ENCODE data around the gene NFIA.
"Not testable (repeated sequence)": the region's sequence is repeated elsewhere in the genome, so short reads cannot be mapped to it uniquely, and the experiment has no call there.

The NFIA gene

DNA sequence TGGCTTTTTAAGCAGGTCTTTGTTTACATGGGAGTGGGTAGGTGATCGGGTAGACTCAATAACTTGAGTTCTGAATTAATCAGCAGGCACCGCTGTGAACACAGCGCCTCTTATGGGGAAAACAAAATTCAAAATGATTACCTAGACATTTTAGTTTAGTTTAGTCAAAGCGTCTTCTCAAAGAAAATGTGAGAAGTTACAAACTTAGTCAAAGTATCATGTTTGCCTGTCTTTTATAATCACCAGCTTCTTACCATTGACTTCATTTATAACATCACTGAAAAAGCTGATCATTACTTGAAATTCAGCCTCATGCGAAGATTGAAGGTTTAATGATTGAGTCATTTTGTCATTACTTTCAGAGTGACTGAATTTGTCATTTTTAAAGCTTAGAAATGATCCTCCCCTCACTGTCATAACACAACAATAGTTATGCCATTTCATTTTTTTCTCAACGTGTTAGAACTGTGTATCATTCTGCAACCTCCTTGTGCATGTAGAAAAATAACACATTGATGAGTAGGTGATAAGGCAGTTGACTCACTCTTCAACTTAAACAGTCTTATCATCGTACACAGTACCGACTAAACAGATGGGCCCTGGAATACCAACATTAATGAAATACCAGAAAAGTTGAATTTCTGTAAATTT, 188.5 kb downstream of the NFIA start:
- peak overlapping the region in 1 of 2 donors; percentile 68 for H3K27ac Mint-ChIP-seq

DNA sequence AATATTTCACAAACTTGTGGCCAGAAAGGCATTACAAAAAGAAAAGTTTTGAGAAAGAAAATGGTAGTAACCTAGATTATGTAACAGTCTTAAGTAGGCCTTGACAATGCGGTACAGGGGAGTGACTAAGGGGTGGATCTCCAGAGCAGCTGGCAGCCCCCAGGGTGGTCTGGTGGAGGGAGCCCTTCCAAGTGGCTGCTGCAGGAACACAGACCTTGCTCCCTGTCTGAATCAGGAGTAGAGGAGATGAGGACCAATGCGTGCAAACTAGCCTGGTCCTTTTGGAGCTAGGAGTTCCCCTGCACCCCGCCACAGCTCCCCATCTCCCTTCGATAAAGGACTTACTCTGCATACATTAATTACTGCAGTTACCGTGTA, 189.0 kb downstream of the NFIA start:
- no peaks in the 10 kb centered on the region for H3K36me3 Mint-ChIP-seq (ENCODE audit: insufficient read depth)
- no peak overlapping the region for H3K27ac Mint-ChIP-seq
- H3K9me3 Mint-ChIP-seq, result no peaks in the 10 kb centered on the region
- ATAC-seq (replicated peaks) (no peak), DNase-seq (no peak)
- H3K4me1 Mint-ChIP-seq (ENCODE audit: low read depth in 2 of 2), result peaks cover 8 to 27% of the 10 kb centered on the region in 2 donors
- H3K4me3 Mint-ChIP-seq, result peak overlapping the region in 1 of 2 donors; percentile 42
- no peaks in the 10 kb centered on the region for H3K27me3 Mint-ChIP-seq

More for the DNA sequence above, 188.5 kb downstream of the NFIA start:
- Mint-ChIP-seq H3K9me3 (no peaks in the 10 kb centered on the region), H3K4me3 (peak overlapping the region; percentile 1 to 42), H3K4me1 (ENCODE audit: low read depth in 2 of 2) (peaks cover 8 to 27% of the 10 kb centered on the region in 2 donors), H3K36me3 (ENCODE audit: insufficient read depth) (no peaks in the 10 kb centered on the region), H3K27me3 (no peaks in the 10 kb centered on the region)
- peak; percentile 53 for ATAC-seq (replicated peaks)
- no peak for DNase-seq

DNA sequence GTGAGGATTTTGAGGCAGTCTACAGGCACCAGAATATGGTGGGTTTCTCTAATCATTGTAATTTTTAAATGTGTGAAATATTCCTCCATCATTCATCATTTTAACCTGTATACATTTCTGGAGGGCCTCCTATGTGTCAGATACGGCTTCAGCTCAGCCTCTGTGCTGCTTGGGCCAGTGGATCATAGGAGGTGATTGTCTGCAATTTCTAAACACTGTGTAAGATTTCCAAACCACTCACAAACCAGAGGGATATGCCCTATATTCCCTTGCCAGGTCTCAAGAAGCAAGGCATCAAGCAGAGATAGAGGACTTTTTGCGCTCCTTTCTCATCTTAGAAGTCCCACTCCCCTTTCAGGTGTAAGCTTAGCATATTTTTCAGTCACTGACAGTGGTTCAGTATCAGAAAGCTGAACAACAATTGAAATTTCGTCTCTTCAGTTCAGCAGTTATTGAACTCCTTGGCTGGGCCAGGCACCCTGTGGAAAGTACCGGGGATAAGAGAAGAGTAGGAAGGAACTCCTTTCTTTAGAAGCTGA, 190.9 kb downstream of the NFIA start:
- H3K9me3 Mint-ChIP-seq, result no peaks in the 10 kb centered on the region
- no peak overlapping the region for H3K4me3 Mint-ChIP-seq
- ATAC-seq (replicated peaks) (no peak), DNase-seq (no peak)
- H3K27ac Mint-ChIP-seq, result no peak overlapping the region
- H3K36me3 Mint-ChIP-seq (ENCODE audit: insufficient read depth), result no peaks in the 10 kb centered on the region
- peaks cover 8 to 31% of the 10 kb centered on the region in 2 donors for H3K4me1 Mint-ChIP-seq (ENCODE audit: low read depth in 2 of 2)
- H3K27me3 Mint-ChIP-seq, result no peaks in the 10 kb centered on the region

DNA sequence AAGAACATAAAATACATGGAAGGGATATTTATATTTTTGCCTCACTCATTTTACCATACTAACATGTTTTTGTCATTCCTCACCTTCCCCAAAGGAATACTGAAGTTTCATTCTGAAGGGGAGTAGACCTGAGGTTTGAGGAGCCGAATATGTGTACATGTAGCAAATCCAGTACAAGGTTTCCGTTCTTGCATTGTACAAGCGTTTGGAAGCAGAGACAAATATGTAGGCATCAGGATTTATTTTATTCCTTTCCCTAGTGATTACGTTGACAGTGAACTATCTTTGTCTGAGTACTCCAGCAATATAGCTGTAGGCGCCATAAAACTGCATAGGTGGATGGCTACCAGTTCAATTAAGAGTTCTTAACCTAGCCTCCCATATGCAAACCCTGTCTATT, 191.5 kb downstream of the NFIA start:
- ATAC-seq (replicated peaks) (no peak), DNase-seq (no peak)
- Mint-ChIP-seq H3K4me3 (no peak overlapping the region), H3K4me1 (ENCODE audit: low read depth in 2 of 2) (peaks cover 8 to 31% of the 10 kb centered on the region in 2 donors), H3K9me3 (no peaks in the 10 kb centered on the region), H3K27me3 (no peaks in the 10 kb centered on the region), H3K27ac (no peak overlapping the region), H3K36me3 (ENCODE audit: insufficient read depth) (no peaks in the 10 kb centered on the region)

DNA sequence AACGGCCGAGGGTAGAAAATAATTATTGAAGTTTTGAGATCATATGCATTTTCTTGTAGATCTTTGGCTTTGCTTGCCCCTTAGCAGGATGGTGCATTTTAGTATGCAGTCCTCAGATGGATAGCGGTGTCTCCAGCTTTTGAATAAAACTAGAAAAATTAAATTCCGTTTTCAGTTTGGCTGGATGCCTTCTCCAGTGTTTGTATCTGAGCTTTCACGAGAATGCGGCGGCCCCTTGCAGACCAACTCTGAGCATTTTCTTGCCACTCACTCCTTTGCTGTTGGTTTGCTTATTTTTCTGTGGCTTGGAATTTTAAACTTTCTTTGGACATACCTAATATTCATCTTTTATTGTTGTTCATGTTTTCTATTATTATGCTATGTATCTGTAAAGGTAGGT, 192.6 kb downstream of the NFIA start:
- Mint-ChIP-seq H3K4me3 (no peak overlapping the region), H3K27ac (no peak overlapping the region), H3K27me3 (no peaks in the 10 kb centered on the region), H3K9me3 (no peaks in the 10 kb centered on the region), H3K4me1 (ENCODE audit: low read depth in 2 of 2) (peaks cover 5 to 23% of the 10 kb centered on the region in 2 donors), H3K36me3 (ENCODE audit: insufficient read depth) (no peaks in the 10 kb centered on the region)
- ATAC-seq (replicated peaks), result no peak
- DNase-seq, result no peak

DNA sequence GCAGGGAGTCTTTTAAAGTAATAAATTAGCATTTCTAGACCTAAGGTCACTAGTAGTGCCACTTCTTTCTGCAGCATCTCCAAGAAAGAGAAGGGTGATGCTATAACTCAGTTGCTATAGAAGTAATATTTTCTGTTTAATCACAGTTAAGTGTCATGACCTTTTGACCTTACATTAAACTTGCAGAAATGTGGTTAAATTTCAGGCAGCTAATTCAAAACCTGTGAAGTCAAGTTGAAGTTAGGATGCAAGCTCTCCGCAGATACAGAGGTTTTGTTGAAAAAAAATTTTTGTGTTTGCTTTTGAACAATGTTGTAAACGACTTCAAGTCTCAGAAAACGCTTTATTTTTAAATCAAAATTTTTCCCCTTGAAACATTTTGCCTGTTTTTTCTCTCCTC, 193.9 kb downstream of the NFIA start:
- H3K36me3 Mint-ChIP-seq (ENCODE audit: insufficient read depth), result no peaks in the 10 kb centered on the region
- peaks cover 0 to 10% of the 10 kb centered on the region in 2 donors for H3K4me1 Mint-ChIP-seq (ENCODE audit: low read depth in 2 of 2)
- H3K27me3 Mint-ChIP-seq, result no peaks in the 10 kb centered on the region
- ATAC-seq (replicated peaks) (peak; percentile 45), DNase-seq (no peak)
- peak overlapping the region in 1 of 2 donors; percentile 25 for H3K27ac Mint-ChIP-seq
- H3K4me3 Mint-ChIP-seq, result no peak overlapping the region
- no peaks in the 10 kb centered on the region for H3K9me3 Mint-ChIP-seq

DNA sequence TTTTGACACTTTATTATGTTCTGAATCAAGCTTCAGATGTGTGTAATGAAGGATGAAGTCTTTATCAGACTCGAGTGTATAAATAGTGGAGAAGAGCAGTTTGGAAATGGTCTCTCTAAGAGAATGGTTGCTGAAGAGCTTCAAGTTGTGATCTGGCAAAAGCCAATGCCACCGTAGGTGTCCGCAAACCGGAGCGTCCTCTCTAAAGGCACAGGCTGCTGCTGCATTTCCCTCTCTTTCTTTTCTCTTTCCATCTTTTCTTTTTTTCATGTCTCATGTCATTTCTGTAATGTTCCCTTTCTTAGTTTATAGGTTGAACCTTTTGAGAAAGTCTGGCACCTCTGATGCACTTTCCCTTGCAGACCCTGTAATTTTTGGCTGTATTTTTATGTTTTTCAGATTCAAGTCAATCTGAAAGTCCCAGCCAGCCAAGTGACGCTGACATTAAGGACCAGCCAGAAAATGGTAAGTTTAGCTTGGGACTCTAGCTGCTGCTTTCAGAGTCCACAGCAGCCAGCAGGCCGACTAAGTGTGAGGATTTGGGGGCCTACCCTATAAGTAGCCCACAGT, 194.8 kb downstream of the NFIA start:
- Mint-ChIP-seq H3K36me3 (ENCODE audit: insufficient read depth) (no peaks in the 10 kb centered on the region), H3K4me1 (ENCODE audit: low read depth in 2 of 2) (peaks cover 0 to 8% of the 10 kb centered on the region in 2 donors), H3K27me3 (no peaks in the 10 kb centered on the region), H3K27ac (peak overlapping the region in 1 of 2 donors; percentile 25), H3K4me3 (no peak overlapping the region), H3K9me3 (no peaks in the 10 kb centered on the region)
- ATAC-seq (replicated peaks) (no peak), DNase-seq (no peak)

DNA sequence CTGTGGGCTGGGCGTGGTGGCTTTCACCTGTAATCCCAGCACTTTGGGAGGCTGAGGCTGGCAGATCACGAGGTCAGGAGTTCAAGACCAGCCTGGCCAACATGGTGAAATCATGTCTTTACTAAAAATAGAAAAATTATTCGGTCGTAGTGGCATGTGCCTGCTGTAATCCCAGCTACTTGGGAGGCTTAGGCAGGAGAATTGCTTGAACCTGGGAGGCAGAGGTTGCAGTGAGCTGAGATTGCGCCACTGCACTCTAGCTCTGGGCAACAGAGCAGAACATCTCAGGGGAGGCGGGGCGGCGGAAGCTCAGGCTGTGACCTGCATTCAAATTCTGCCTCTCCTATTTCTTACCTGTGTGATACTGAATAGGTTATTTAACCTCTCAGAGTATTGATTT, 196.1 kb downstream of the NFIA start:
- ATAC-seq (replicated peaks); H3K9me3 Mint-ChIP-seq; H3K27me3 Mint-ChIP-seq; H3K4me1 Mint-ChIP-seq (ENCODE audit: low read depth in 2 of 2); H3K4me3 Mint-ChIP-seq; H3K27ac Mint-ChIP-seq; H3K36me3 Mint-ChIP-seq (ENCODE audit: insufficient read depth); DNase-seq: not testable (repeated sequence)

DNA sequence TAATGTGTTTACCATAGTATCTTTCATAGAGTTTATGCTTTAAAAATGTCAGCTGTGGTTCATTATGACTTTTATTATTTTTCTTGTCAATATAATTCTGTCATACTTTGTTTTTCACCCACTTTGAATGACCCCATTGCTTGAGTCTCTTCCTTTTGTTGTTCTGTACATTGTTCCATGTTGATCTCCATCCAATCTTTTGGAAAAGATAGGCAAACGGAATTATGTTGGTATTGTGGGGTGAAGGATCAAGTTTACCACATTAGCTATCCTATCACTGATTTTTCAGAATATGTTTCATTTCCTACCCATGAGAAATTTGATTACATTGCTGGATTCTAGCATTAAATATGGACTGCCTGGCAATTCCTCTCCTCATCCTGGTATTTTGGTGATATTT, 196.6 kb downstream of the NFIA start:
- Mint-ChIP-seq H3K27ac (no peak overlapping the region), H3K27me3 (no peaks in the 10 kb centered on the region), H3K9me3 (no peaks in the 10 kb centered on the region), H3K36me3 (ENCODE audit: insufficient read depth) (no peaks in the 10 kb centered on the region), H3K4me1 (ENCODE audit: low read depth in 2 of 2) (peaks cover 0 to 4% of the 10 kb centered on the region in 2 donors), H3K4me3 (no peak overlapping the region)
- ATAC-seq (replicated peaks) (no peak), DNase-seq (no peak)

DNA sequence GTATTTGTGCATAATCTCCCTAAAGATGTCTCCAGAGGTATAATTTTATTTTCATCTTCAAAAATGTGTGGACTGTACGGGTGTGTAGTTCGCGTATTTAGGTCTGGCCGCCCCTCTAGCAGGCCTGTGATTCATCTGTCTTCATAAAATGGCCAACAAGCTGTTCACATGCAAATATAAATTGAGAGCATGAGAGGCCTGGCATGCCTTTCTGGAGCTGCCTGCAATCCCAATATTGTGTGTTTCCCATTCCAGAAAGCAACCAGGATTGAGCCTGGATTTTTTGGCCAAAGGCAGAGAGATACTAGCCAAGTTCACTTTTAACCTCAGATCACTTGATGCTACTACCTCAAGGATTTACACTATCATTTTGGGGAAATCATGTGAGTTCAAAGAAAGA, 197.2 kb downstream of the NFIA start:
- DNase-seq, result no peak
- peaks cover 0 to 4% of the 10 kb centered on the region in 2 donors for H3K4me1 Mint-ChIP-seq (ENCODE audit: low read depth in 2 of 2)
- no peaks in the 10 kb centered on the region for H3K27me3 Mint-ChIP-seq
- ATAC-seq (replicated peaks), result no peak
- H3K9me3 Mint-ChIP-seq, result no peaks in the 10 kb centered on the region
- no peaks in the 10 kb centered on the region for H3K36me3 Mint-ChIP-seq (ENCODE audit: insufficient read depth)
- H3K4me3 Mint-ChIP-seq, result no peak overlapping the region
- no peak overlapping the region for H3K27ac Mint-ChIP-seq

DNA sequence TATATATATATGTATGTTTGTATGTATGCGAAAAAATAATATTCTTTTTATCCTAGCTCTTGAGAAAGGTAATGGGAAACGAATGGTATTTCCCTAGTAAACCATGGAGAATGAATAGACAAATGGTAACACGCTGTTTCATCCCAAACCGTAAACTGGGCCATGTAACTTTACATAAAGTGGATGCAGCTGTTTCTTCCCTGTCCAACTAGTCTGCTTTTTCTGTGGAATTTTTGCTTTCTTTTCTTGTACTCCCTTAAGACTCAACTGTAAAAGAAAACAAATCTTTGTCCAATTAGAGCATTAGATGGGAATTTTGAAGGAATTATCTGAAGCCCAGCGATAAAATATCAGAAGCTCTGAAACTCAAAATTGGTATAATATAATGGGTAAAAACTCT, 198.1 kb downstream of the NFIA start:
- no peak for DNase-seq
- no peak overlapping the region for H3K4me3 Mint-ChIP-seq
- H3K9me3 Mint-ChIP-seq, result no peaks in the 10 kb centered on the region

DNA sequence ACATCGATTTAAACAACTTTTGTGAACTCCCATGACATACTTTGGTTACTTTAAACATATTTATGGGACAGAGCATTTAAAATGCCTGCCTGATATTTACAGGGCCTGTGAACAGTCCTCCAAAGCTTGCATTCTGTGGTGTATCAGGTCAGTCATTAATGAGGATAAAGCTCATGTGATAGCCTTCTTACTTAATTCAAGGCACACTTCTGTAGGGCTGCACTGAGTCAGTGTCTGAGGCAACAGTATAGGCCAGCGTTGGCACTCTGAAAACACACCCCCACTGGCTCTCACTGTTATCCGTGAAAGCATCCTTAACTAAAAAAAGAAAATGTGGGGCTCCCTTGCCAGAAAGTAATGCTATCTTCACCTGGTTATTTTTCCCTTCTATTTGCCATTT, 200.0 kb downstream of the NFIA start:
- ATAC-seq (replicated peaks) (no peak), DNase-seq (no peak)
- no peaks in the 10 kb centered on the region for H3K9me3 Mint-ChIP-seq
- H3K4me3 Mint-ChIP-seq, result no peak overlapping the region
- no peaks in the 10 kb centered on the region for H3K4me1 Mint-ChIP-seq (ENCODE audit: low read depth in 2 of 2)
- no peaks in the 10 kb centered on the region for H3K27me3 Mint-ChIP-seq
- H3K36me3 Mint-ChIP-seq (ENCODE audit: insufficient read depth), result no peaks in the 10 kb centered on the region
- no peak overlapping the region for H3K27ac Mint-ChIP-seq

More for the DNA sequence above, 198.1 kb downstream of the NFIA start:
- H3K36me3 Mint-ChIP-seq (ENCODE audit: insufficient read depth), result no peaks in the 10 kb centered on the region
- no peak overlapping the region for H3K27ac Mint-ChIP-seq
- no peak for ATAC-seq (replicated peaks)
- peaks cover 0 to 4% of the 10 kb centered on the region in 2 donors for H3K4me1 Mint-ChIP-seq (ENCODE audit: low read depth in 2 of 2)
- no peaks in the 10 kb centered on the region for H3K27me3 Mint-ChIP-seq

DNA sequence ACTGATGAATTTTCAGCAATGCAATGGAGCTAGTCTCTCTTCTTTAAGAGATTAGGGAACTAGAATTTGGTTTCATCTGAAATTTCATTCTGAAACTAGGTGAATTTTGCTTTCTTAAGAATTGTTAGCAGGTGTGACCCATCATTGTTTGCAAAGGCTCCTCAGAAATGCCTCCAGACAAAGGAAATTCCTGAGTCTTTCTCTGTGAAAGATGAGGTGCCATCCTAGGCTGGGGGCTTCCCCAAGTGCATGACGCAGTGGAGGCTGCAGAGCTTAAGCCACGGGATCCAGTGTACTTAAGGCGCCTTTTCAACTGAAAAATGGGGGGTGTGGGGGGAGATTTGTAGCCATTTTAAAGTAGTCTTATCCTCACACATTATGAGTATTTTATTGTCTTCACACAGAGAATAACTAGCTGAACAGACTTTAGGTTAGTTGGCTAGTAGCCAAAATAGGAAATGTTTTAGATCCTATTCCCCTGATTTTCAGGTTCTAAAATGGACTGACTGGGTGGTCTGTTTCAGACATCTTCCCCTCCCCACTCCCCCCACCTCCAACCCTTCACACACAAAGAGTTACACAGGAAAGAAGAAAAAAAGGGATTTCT, 202.0 kb downstream of the NFIA start:
- no peak overlapping the region for H3K4me3 Mint-ChIP-seq
- H3K36me3 Mint-ChIP-seq (ENCODE audit: insufficient read depth), result no peaks in the 10 kb centered on the region
- DNase-seq (no peak), ATAC-seq (replicated peaks) (no peak)
- no peaks in the 10 kb centered on the region for H3K9me3 Mint-ChIP-seq
- no peaks in the 10 kb centered on the region for H3K4me1 Mint-ChIP-seq (ENCODE audit: low read depth in 2 of 2)
- no peak overlapping the region for H3K27ac Mint-ChIP-seq
- H3K27me3 Mint-ChIP-seq, result no peaks in the 10 kb centered on the region

DNA sequence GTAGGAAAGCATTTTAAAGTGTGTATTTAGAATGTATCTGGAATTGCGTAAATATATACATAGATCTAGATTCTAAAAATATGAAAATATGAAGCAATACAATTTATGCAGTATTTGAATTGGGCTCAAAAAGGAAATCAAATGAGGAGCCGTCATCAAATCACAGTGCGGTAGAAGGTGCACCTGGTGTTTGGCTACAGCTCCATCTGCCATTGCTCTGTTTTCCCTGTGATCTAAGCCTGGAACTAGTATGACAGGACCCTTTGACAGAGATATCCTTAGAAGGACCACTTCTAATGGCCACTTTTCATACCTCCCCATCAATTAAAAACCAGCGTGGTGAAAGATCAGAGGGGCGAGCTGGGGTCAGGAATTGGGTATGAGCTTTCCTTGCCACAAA, 202.6 kb downstream of the NFIA start:
- no peak overlapping the region for H3K27ac Mint-ChIP-seq

More for the DNA sequence above, 202.6 kb downstream of the NFIA start:
- no peaks in the 10 kb centered on the region for H3K36me3 Mint-ChIP-seq (ENCODE audit: insufficient read depth)
- H3K27me3 Mint-ChIP-seq, result no peaks in the 10 kb centered on the region
- H3K4me3 Mint-ChIP-seq, result no peak overlapping the region
- H3K4me1 Mint-ChIP-seq (ENCODE audit: low read depth in 2 of 2), result no peaks in the 10 kb centered on the region
- H3K9me3 Mint-ChIP-seq, result no peaks in the 10 kb centered on the region
- DNase-seq (no peak), ATAC-seq (replicated peaks) (no peak)
